ENCODE measurements around the gene SLC9B2.

SLC9B2 gene

GRCh38 chr4:103076747-103077347 lies at the start of gene SLC9B2:
Gene SLC9B2, minus strand, starts transcription at chr4:103076761. Its CDS starts 9,211 bp downstream, at chr4:103067550.
- no peak for DNase-seq (ENCODE audit: low spot score)

GRCh38 chr4:103126126-103126525 lies 49.6 kb upstream of the SLC9B2 start:
- DNase-seq (ENCODE audit: low spot score): no peak

- no peak for DNase-seq (ENCODE audit: low spot score)
These were observed 46.6 kb upstream of the SLC9B2 start for GRCh38 chr4:103123114-103123513.

GRCh38 chr4:103118166-103118565 lies 41.6 kb upstream of the SLC9B2 start:
- DNase-seq (ENCODE audit: low spot score): no peak

- no peak for DNase-seq (ENCODE audit: low spot score)
These were observed 35.0 kb upstream of the SLC9B2 start for GRCh38 chr4:103111598-103111997.

GRCh38 chr4:103108542-103108941 lies 32.0 kb upstream of the SLC9B2 start:
- no peak for DNase-seq (ENCODE audit: low spot score)

- no peak for DNase-seq (ENCODE audit: low spot score)
These were observed 29.2 kb upstream of the SLC9B2 start for GRCh38 chr4:103105558-103106356.

- DNase-seq (ENCODE audit: low spot score): no peak
These were observed 28.3 kb upstream of the SLC9B2 start for GRCh38 chr4:103104886-103105285.

GRCh38 chr4:103100691-103101090 lies 24.1 kb upstream of the SLC9B2 start:
- DNase-seq (ENCODE audit: low spot score): no peak

GRCh38 chr4:103099691-103100392 lies 23.3 kb upstream of the SLC9B2 start, which contains the start of gene BDH2:
Gene BDH2, minus strand, starts transcription at chr4:103099834. Its CDS starts 3,580 bp downstream, at chr4:103096254.
- DNase-seq (ENCODE audit: low spot score): peak; percentile 28

- no peak for DNase-seq (ENCODE audit: low spot score)
These were observed 22.3 kb upstream of the SLC9B2 start for GRCh38 chr4:103098756-103099440.

- DNase-seq (ENCODE audit: low spot score): no peak
These were observed 21.8 kb upstream of the SLC9B2 start for GRCh38 chr4:103098341-103098740.

GRCh38 chr4:103097112-103097511 lies 20.6 kb upstream of the SLC9B2 start:
- no peak for DNase-seq (ENCODE audit: low spot score)

GRCh38 chr4:103095080-103095479 lies 18.5 kb upstream of the SLC9B2 start:
- DNase-seq (ENCODE audit: low spot score): no peak

GRCh38 chr4:103092245-103092644 lies 15.7 kb upstream of the SLC9B2 start:
- DNase-seq (ENCODE audit: low spot score): no peak

- no peak for DNase-seq (ENCODE audit: low spot score)
These were observed 15.2 kb upstream of the SLC9B2 start for GRCh38 chr4:103091601-103092223.

- DNase-seq (ENCODE audit: low spot score): no peak
These were observed 12.9 kb upstream of the SLC9B2 start for GRCh38 chr4:103089481-103089880.

GRCh38 chr4:103086551-103086950 lies 10.0 kb upstream of the SLC9B2 start:
- DNase-seq (ENCODE audit: low spot score): no peak

- no peak for DNase-seq (ENCODE audit: low spot score)
These were observed 9.1 kb upstream of the SLC9B2 start for GRCh38 chr4:103085555-103086196.

- no peak for DNase-seq (ENCODE audit: low spot score)
These were observed 3.1 kb upstream of the SLC9B2 start for GRCh38 chr4:103079621-103080020.

Data from HuH-7 (cell line).